Duodenal mucosa (tissue), 2 donors: ENCODE measurements around the gene TMPRSS11D.

Source experiments
- H3K27ac ChIP-seq: one replicate; pipeline ENCODE4 v1.7.0; 2013; ENCODE audit warnings: low read depth, low read length
- H3K27me3 ChIP-seq, 2 donors: one replicate each; pipeline ENCODE4 v1.7.0; 2013; ENCODE audit warnings: low read length in 2 of 2, control low read depth in 1 of 2; ENCODE audit not compliant: insufficient read depth in 2 of 2, control insufficient read depth in 1 of 2
- H3K36me3 ChIP-seq, 2 donors: one replicate each; pipeline ENCODE4 v1.7.0; 2013; ENCODE audit warnings: low read length in 2 of 2, control low read depth in 1 of 2; ENCODE audit not compliant: insufficient read depth in 2 of 2, control insufficient read depth in 1 of 2
- H3K4me1 ChIP-seq, 2 donors: one replicate each; pipeline ENCODE4 v1.7.0; 2013; ENCODE audit warnings: low read length in 2 of 2, control low read depth in 1 of 2; ENCODE audit not compliant: insufficient read depth in 2 of 2, control insufficient read depth in 1 of 2
- H3K4me3 ChIP-seq, 2 donors: one replicate each; pipeline ENCODE4 v1.7.0; 2013; ENCODE audit warnings: low read length in 2 of 2, low read depth in 1 of 2
- H3K9ac ChIP-seq, 2 donors: one replicate each; pipeline ENCODE4 v1.7.0; 2013; ENCODE audit warnings: low read length in 2 of 2, low read depth in 1 of 2
- H3K9me3 ChIP-seq, 2 donors: one replicate each; pipeline ENCODE4 v1.7.0; 2013; ENCODE audit warnings: low read length in 2 of 2, control low read depth in 1 of 2; ENCODE audit not compliant: control insufficient read depth in 1 of 2

TMPRSS11D gene

GRCh38 chr4:67892253-67892652 is 8.5 kb upstream of the TMPRSS11D start:
- H3K9ac ChIP-seq = no peak overlapping the region
- H3K9me3 ChIP-seq = no peaks in the 10 kb centered on the region
- no peaks in the 10 kb centered on the region for H3K4me1 ChIP-seq
- H3K36me3 ChIP-seq = no peaks in the 10 kb centered on the region
- H3K4me3 ChIP-seq = no peak overlapping the region
- H3K27me3 ChIP-seq = no peaks in the 10 kb centered on the region
- no peak overlapping the region for H3K27ac ChIP-seq

GRCh38 chr4:67891645-67892044 is 7.8 kb upstream of the TMPRSS11D start:
- no peak overlapping the region for H3K4me3 ChIP-seq
- no peak overlapping the region for H3K9ac ChIP-seq
- no peak overlapping the region for H3K27ac ChIP-seq
- no peaks in the 10 kb centered on the region for H3K4me1 ChIP-seq
- no peaks in the 10 kb centered on the region for H3K27me3 ChIP-seq
- H3K36me3 ChIP-seq = no peaks in the 10 kb centered on the region
- H3K9me3 ChIP-seq = no peaks in the 10 kb centered on the region

GRCh38 chr4:67886281-67886680 is 2.5 kb upstream of the TMPRSS11D start:
- no peak overlapping the region for H3K9ac ChIP-seq
- no peaks in the 10 kb centered on the region for H3K27me3 ChIP-seq
- no peak overlapping the region for H3K27ac ChIP-seq
- H3K9me3 ChIP-seq = no peaks in the 10 kb centered on the region
- no peak overlapping the region for H3K4me3 ChIP-seq
- H3K4me1 ChIP-seq = no peaks in the 10 kb centered on the region
- no peaks in the 10 kb centered on the region for H3K36me3 ChIP-seq

GRCh38 chr4:67885762-67886161 is 2.0 kb upstream of the TMPRSS11D start:
- H3K4me1 ChIP-seq = no peaks in the 10 kb centered on the region
- no peaks in the 10 kb centered on the region for H3K36me3 ChIP-seq
- no peaks in the 10 kb centered on the region for H3K9me3 ChIP-seq
- no peak overlapping the region for H3K27ac ChIP-seq
- H3K9ac ChIP-seq = no peak overlapping the region
- H3K4me3 ChIP-seq = no peak overlapping the region
- no peaks in the 10 kb centered on the region for H3K27me3 ChIP-seq

DNA sequence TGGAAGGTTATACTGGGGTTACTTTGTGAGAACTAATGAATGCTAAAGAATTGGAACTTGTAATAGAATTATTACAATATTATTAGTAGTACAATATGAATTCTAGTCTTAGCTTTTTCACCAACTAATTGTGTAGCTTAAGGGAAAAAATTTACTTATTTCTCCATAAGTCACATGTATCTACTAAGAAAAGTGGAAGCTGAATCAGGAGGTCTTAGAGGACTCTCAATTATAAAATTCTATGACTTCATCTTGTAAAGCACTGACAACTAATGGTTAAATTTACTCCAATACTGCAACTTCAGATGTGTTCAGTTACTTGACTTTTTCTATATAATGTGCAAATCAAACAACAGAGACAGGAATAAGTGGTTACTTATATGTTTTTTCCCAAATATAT is 899 bp upstream of the TMPRSS11D start:
- Histone ChIP-seq H3K27me3 (no peaks in the 10 kb centered on the region), H3K9me3 (no peaks in the 10 kb centered on the region), H3K4me1 (no peaks in the 10 kb centered on the region), H3K36me3 (no peaks in the 10 kb centered on the region), H3K4me3 (no peak overlapping the region), H3K9ac (no peak overlapping the region), H3K27ac (no peak overlapping the region)

DNA sequence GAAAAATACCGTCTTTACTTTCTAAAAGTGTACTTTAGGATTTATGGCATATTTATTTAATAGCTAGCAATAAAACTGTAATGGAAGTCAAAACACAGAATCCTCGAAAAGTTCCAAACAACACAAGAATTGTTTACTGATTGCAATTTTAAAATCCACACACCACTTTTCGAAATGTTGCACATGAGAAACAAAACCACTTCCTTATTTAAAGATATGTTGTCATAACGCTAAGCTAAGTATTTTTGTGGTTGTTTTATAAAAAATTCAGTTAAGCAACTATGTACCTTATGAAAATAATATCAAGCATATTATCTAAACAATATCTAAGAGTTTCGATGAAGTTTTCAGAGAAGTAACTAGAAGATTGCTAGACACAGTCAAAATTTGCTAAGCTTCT is 344 bp downstream of the TMPRSS11D start:
- Histone ChIP-seq H3K9ac (no peak overlapping the region), H3K36me3 (no peaks in the 10 kb centered on the region), H3K9me3 (no peaks in the 10 kb centered on the region), H3K4me1 (no peaks in the 10 kb centered on the region), H3K27me3 (no peaks in the 10 kb centered on the region), H3K4me3 (no peak overlapping the region), H3K27ac (no peak overlapping the region)

DNA sequence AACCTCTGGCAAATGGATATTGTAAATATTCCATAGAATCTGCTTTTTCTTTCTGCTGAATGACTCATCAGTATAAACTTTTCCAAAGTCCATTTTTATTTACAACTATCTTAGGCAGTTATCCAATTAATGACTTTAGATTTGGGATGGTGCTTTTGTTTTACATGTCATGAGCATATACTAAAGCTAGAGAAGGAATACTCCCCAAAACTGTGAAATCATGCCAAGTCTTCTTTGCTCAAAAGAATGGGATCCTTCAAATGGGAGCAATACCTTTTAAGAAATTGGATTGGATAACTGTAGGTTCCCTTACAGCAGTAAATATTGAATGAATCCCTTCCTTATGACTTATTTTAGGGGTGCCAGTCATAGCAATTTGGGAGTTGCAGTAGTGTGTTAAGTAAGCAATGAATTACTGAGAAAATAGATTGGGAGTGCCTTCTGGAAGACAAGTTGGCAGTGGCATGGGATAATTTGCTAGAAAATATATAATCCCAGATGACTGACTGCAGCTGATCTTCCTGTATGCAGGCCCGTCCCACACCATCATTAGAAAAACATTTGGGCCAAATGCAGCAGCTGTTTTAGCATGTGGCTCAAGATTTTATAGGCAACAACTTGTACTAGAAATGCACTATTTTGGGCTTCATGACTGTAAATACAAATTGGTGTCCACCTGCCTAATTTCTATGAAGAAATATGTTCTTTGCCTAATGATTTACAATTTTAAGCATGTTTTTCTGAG is 2.8 kb downstream of the TMPRSS11D start:
- H3K36me3 ChIP-seq = no peaks in the 10 kb centered on the region
- H3K4me3 ChIP-seq = no peak overlapping the region
- H3K27me3 ChIP-seq = no peaks in the 10 kb centered on the region
- no peaks in the 10 kb centered on the region for H3K9me3 ChIP-seq
- no peak overlapping the region for H3K9ac ChIP-seq
- H3K27ac ChIP-seq = no peak overlapping the region
- H3K4me1 ChIP-seq = no peaks in the 10 kb centered on the region

GRCh38 chr4:67879486-67879885 is 4.3 kb downstream of the TMPRSS11D start:
- H3K4me3 ChIP-seq = no peak overlapping the region
- no peaks in the 10 kb centered on the region for H3K27me3 ChIP-seq
- H3K36me3 ChIP-seq = no peaks in the 10 kb centered on the region
- no peak overlapping the region for H3K27ac ChIP-seq
- no peak overlapping the region for H3K9ac ChIP-seq
- no peaks in the 10 kb centered on the region for H3K9me3 ChIP-seq
- H3K4me1 ChIP-seq = no peaks in the 10 kb centered on the region

GRCh38 chr4:67877086-67877485 is 6.7 kb downstream of the TMPRSS11D start:
- H3K27ac ChIP-seq = no peak overlapping the region
- H3K27me3 ChIP-seq = no peaks in the 10 kb centered on the region
- no peak overlapping the region for H3K4me3 ChIP-seq
- H3K36me3 ChIP-seq = no peaks in the 10 kb centered on the region
- H3K4me1 ChIP-seq = no peaks in the 10 kb centered on the region
- no peak overlapping the region for H3K9ac ChIP-seq
- H3K9me3 ChIP-seq = no peaks in the 10 kb centered on the region

DNA sequence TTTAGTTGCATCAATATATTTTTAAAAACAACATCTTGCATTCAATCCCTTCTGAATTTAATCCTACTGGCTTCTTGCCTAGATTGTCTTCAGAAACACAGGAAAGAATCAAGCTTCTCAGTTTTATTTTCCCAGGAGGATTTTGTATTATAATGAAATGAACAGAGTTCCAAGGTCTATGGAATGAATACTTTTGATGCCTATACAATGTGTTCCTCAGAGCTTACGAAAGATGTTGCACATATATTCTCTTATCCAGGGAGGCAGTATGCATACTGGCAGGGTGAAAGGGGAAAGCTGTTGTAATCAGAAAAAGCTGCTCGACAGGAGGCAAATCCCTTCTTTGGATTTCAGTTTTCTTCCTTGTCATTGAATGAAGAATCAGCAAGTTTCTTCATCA is 8.8 kb downstream of the TMPRSS11D start:
- Histone ChIP-seq H3K9ac (no peak overlapping the region), H3K36me3 (no peaks in the 10 kb centered on the region), H3K9me3 (no peaks in the 10 kb centered on the region), H3K27me3 (no peaks in the 10 kb centered on the region), H3K4me3 (no peak overlapping the region), H3K27ac (no peak overlapping the region), H3K4me1 (no peaks in the 10 kb centered on the region)

GRCh38 chr4:67873116-67873515 is 10.7 kb downstream of the TMPRSS11D start:
- Histone ChIP-seq H3K27ac (no peak overlapping the region), H3K4me3 (no peak overlapping the region), H3K27me3 (no peaks in the 10 kb centered on the region), H3K9me3 (no peaks in the 10 kb centered on the region), H3K9ac (no peak overlapping the region), H3K4me1 (no peaks in the 10 kb centered on the region), H3K36me3 (no peaks in the 10 kb centered on the region)
